GM12874 (cell line): Measurements from ENCODE around the gene LRRC66.

Experiments
- TF ChIP-seq, protein P1 (sequence below): IDR thresholded peaks from 2 replicates; pipeline ENCODE4 v1.5.1; 2011; ENCODE audit warnings: low read depth, mild to moderate bottlenecking, control low read depth, low read length, moderate library complexity; ENCODE audit not compliant: insufficient read depth

The LRRC66 gene

GRCh38 chr4:51997647-51998046 is 22.5 kb downstream of the LRRC66 start:
- TF ChIP-seq, protein P1, sequence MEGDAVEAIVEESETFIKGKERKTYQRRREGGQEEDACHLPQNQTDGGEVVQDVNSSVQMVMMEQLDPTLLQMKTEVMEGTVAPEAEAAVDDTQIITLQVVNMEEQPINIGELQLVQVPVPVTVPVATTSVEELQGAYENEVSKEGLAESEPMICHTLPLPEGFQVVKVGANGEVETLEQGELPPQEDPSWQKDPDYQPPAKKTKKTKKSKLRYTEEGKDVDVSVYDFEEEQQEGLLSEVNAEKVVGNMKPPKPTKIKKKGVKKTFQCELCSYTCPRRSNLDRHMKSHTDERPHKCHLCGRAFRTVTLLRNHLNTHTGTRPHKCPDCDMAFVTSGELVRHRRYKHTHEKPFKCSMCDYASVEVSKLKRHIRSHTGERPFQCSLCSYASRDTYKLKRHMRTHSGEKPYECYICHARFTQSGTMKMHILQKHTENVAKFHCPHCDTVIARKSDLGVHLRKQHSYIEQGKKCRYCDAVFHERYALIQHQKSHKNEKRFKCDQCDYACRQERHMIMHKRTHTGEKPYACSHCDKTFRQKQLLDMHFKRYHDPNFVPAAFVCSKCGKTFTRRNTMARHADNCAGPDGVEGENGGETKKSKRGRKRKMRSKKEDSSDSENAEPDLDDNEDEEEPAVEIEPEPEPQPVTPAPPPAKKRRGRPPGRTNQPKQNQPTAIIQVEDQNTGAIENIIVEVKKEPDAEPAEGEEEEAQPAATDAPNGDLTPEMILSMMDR: no peak

- TF ChIP-seq, protein P1: no peak
These were observed 24.4 kb downstream of the LRRC66 start for GRCh38 chr4:51995647-51996220.

DNA sequence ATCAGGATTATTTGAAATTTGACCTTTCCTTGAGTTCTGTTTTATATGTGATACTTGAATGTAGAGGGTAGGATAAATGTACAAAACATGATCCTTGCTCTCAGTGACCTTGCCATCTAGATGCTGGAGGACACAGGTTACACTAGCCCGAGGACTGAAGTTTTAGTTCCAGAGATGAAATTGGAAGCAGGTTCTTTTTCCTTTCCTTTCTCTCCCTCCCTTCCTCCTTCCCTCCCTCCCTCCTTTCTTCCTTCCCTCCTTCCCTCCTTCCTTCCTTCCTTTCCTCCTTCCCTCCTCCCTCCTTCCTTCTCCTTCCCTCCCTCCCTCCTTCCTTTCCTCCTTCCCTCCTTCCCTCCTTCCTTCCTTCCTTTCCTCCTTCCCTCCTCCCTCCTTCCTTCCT is 54.3 kb downstream of the LRRC66 start:
- TF ChIP-seq, protein P1: no peak

DNA sequence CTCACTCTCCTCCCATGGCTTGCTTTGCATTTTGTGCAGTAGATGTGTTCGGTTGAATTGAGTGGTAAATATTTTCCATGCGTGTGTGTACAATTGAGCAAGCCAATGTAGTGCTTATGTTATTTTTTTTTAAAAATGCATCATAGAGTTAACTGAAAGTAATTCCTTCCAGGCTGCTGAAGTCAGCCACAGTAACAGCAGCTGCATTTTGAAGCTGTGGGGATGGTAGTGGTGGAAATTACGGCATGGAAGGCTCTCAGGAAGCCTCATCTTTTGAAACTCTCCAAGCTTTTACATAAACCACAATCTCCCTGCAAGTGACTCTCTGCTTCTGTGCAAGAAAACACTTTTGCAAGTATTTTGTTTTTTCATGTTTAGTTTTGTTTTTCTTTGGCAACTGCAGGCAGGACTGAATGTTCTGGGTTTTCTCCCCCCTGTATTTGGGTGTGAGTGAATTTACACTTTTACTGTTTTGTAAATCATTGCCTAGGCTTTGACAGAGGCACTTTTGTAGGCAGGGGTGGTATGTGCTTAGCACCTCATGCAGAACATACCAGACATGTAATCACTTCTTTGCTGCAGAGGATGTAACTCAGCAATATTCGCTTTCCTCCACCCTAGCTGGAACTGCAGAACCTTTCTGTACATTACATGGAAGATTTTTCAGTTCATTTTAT is 56.2 kb downstream of the LRRC66 start:
- TF ChIP-seq, protein P1: no peak

- TF ChIP-seq, protein P1: no peak
These were observed 59.7 kb downstream of the LRRC66 start for GRCh38 chr4:51960486-51960885.

DNA sequence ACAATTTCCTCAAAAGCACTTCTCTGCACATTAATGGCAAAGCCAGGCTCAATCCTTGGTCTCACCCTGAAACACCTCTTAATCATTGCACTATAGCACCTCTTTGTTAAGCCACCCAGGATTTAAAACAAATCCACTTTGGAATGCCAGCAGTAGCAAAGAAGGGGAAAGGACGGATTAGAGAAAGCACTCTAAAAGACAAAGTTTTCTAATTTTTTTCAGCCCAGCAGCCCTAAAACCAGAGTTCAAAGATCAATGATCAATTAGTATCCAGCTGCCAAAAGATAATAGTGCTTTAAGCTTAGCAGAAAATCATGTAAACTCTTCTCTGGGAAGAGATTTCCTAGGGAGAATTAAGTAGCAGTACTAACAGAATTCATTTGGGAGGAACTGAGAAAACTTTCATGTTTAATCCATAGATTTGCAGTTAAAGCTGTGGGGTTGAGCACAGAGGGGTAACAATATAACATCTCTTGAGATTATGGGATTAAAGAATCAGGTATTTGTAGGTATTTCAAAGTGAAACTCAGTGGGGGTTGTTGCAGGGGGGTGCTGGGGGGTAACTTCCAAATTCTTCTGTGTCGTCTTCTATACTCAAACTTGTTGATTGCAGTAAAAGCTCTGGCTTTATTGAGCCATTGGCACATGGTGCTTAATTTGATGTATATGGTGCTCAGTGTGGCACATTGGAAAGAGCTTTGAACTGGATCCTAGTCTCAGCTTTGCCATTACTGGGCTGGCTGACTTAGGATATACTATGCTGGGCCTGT is 61.8 kb downstream of the LRRC66 start:
- TF ChIP-seq, protein P1: no peak
